GM18511 (cell line): ENCODE results near the gene TEKT1.
"Not testable (repeated sequence)": the region's sequence is repeated elsewhere in the genome, so short reads cannot be mapped to it uniquely, and the experiment has no call there.

Source experiments
- ATAC-seq: cut with Tn5 transposase; IDR thresholded peaks from one replicate; pipeline ENCODE4 v1.9.1; 2021; ENCODE audit warnings: mild to moderate bottlenecking, moderate library complexity; ENCODE audit not compliant: unreplicated experiment

Gene TEKT1

GRCh38 chr17:6818938-6819337, 12.6 kb downstream of the TEKT1 start:
- no peak for ATAC-seq

GRCh38 chr17:6816368-6816767, 15.2 kb downstream of the TEKT1 start:
- ATAC-seq, result not testable (repeated sequence)

GRCh38 chr17:6815775-6816174, 15.8 kb downstream of the TEKT1 start:
- ATAC-seq, result no peak

- no peak for ATAC-seq
Observed at GRCh38 chr17:6812295-6812694, 19.2 kb downstream of the TEKT1 start.

- no peak for ATAC-seq
Observed at GRCh38 chr17:6811510-6811909, 20.0 kb downstream of the TEKT1 start.

GRCh38 chr17:6800422-6801027, 31.0 kb downstream of the TEKT1 start:
- ATAC-seq, result no peak

- ATAC-seq, result no peak
Observed at GRCh38 chr17:6799738-6800137, 31.8 kb downstream of the TEKT1 start.

GRCh38 chr17:6797718-6798351, 33.7 kb downstream of the TEKT1 start:
- ATAC-seq, result no peak

- no peak for ATAC-seq
Observed at GRCh38 chr17:6796887-6797490, 34.5 kb downstream of the TEKT1 start.

- no peak for ATAC-seq
Observed at GRCh38 chr17:6796017-6796886, 35.3 kb downstream of the TEKT1 start.

GRCh38 chr17:6793748-6794493, 37.6 kb downstream of the TEKT1 start:
- ATAC-seq, result no peak

- no peak for ATAC-seq
Observed at GRCh38 chr17:6789146-6789545, 42.4 kb downstream of the TEKT1 start.

- ATAC-seq, result no peak
Observed at GRCh38 chr17:6787081-6787693, 44.3 kb downstream of the TEKT1 start.

- ATAC-seq, result no peak
Observed at GRCh38 chr17:6786618-6787017, 44.9 kb downstream of the TEKT1 start.

GRCh38 chr17:6782244-6782643, 49.3 kb downstream of the TEKT1 start:
- no peak for ATAC-seq

GRCh38 chr17:6780886-6781285, 50.6 kb downstream of the TEKT1 start:
- ATAC-seq, result no peak

GRCh38 chr17:6780001-6780400, 51.5 kb downstream of the TEKT1 start:
- ATAC-seq, result no peak

- ATAC-seq, result no peak
Observed at GRCh38 chr17:6779411-6779810, 52.1 kb downstream of the TEKT1 start.

GRCh38 chr17:6775871-6776405, 55.6 kb downstream of the TEKT1 start, which contains the start of gene FBXO39:
Gene FBXO39 (plus strand): TSS chr17:6776215. CDS start chr17:6779869, 3,654 bp downstream.
- ATAC-seq, result no peak

GRCh38 chr17:6774906-6775305, 56.6 kb downstream of the TEKT1 start:
- not testable (repeated sequence) for ATAC-seq
